Neural progenitor cell (in vitro differentiated cells): Measurements from ENCODE around the gene HES5. TPM values are rescaled to one million over a fixed set of nuclear protein-coding genes. Genes with fewer than 3 reads are reported as not detected.

Source experiments
- DNase-seq: peaks from one replicate; pipeline ENCODE4 v3.0.0-alpha.2; 2016; ENCODE audit warnings: low spot score
- H2AFZ ChIP-seq: fragments of 200-600 bp; sonication (generic); replicated peaks from 2 replicates; pipeline ENCODE4 v1.6.1; 2016; ENCODE audit warnings: antibody characterized with exemption
- H3F3A ChIP-seq: fragments of 200-600 bp; sonication (generic); 2 replicates; pipeline ENCODE4 v1.6.1; 2016; ENCODE audit warnings: antibody characterized with exemption, low read depth
- H3K27ac ChIP-seq: fragments of 200-600 bp; sonication (generic); 2 replicates; pipeline ENCODE4 v1.5.1; 2016; ENCODE audit warnings: mild to moderate bottlenecking
- H3K27me3 ChIP-seq: fragments of 200-600 bp; sonication (generic); 2 replicates; pipeline ENCODE4 v1.6.1; 2016; ENCODE audit warnings: mild to moderate bottlenecking, moderate library complexity
- H3K36me3 ChIP-seq: fragments of 200-600 bp; sonication (generic); 2 replicates; pipeline ENCODE4 v1.5.1; 2016
- H3K4me1 ChIP-seq: fragments of 200-600 bp; sonication (generic); 2 replicates; pipeline ENCODE4 v1.6.1; 2016; ENCODE audit warnings: mixed run types
- H3K4me2 ChIP-seq: fragments of 200-600 bp; sonication (generic); 2 replicates; pipeline ENCODE4 v1.6.1; 2016
- H3K4me3 ChIP-seq: fragments of 200-600 bp; sonication (generic); 2 replicates; pipeline ENCODE4 v1.5.1; 2016
- H3K79me2 ChIP-seq: fragments of 200-600 bp; sonication (generic); 2 replicates; pipeline ENCODE4 v1.6.1; 2016; ENCODE audit warnings: low read depth
- H3K9ac ChIP-seq: fragments of 200-600 bp; sonication (generic); 2 replicates; pipeline ENCODE4 v1.6.1; 2016
- H3K9me3 ChIP-seq: fragments of 200-600 bp; sonication (generic); 2 replicates; pipeline ENCODE4 v1.5.1; 2016; ENCODE audit warnings: low read depth
- H4K20me1 ChIP-seq: fragments of 200-600 bp; sonication (generic); 2 replicates; pipeline ENCODE4 v1.6.1; 2016; ENCODE audit warnings: low read depth
- H3K27ac Mint-ChIP-seq: 3 replicates; pipeline ENCODE4 v1.8.0; 2021; ENCODE audit warnings: mixed read lengths
- H3K27me3 Mint-ChIP-seq: 2 replicates; pipeline ENCODE4 v1.8.0; 2022; ENCODE audit warnings: low read depth, mild to moderate bottlenecking, inconsistent platforms, moderate library complexity, mixed read lengths; ENCODE audit not compliant: insufficient read depth
- H3K36me3 Mint-ChIP-seq: 3 replicates; pipeline ENCODE4 v1.8.0; 2021; ENCODE audit warnings: mixed read lengths
- H3K4me1 Mint-ChIP-seq: 3 replicates; pipeline ENCODE4 v1.8.0; 2021; ENCODE audit warnings: mixed read lengths
- H3K4me3 Mint-ChIP-seq: 3 replicates; pipeline ENCODE4 v1.8.0; 2021; ENCODE audit warnings: mild to moderate bottlenecking, moderate library complexity, mixed read lengths
- H3K9me3 Mint-ChIP-seq: 3 replicates; pipeline ENCODE4 v1.8.0; 2020; ENCODE audit warnings: mixed read lengths
- CTCF ChIP-seq: fragments of 200-600 bp; sonication (generic); IDR thresholded peaks from 2 replicates; pipeline ENCODE4 v1.5.1; 2017; ENCODE audit warnings: antibody characterized with exemption, mild to moderate bottlenecking
- EZH2 ChIP-seq: fragments of 200-600 bp; sonication (generic); IDR thresholded peaks from 2 replicates; pipeline ENCODE4 v1.6.1; 2017; ENCODE audit warnings: antibody characterized with exemption, mild to moderate bottlenecking, moderate library complexity
- EZH2phosphoT487 ChIP-seq: fragments of 200-600 bp; sonication (generic); IDR thresholded peaks from 2 replicates; pipeline ENCODE4 v1.6.1; 2017; ENCODE audit warnings: antibody characterized with exemption
- total RNA-seq: library from RNA; depleted of rRNA; stranded (reverse); fragments of >200 nt; gene quantifications from 2 replicates; pipeline ENCODE4 v1.2.3, GENCODE V29; 2015; ENCODE audit warnings: low replicate concordance

Gene HES5
- total RNA-seq, 1 donor from 2014 or later: 6.4 TPM

- Mint-ChIP-seq H3K9me3 (peaks cover 14% of the 10 kb centered on the region), H3K36me3 (no peaks in the 10 kb centered on the region), H3K27ac (peak overlapping the region; percentile 60), H3K4me3 (no peak overlapping the region), H3K4me1 (peaks cover 22% of the 10 kb centered on the region), H3K27me3 (peaks cover 8% of the 10 kb centered on the region)
- no peaks in the 10 kb centered on the region for H4K20me1 ChIP-seq
- no peaks in the 10 kb centered on the region for H3F3A ChIP-seq
- TF ChIP-seq EZH2 (no peak), CTCF (no peak)
- H3K4me3 ChIP-seq: no peak overlapping the region
- H3K27ac ChIP-seq: no peak overlapping the region
- no peak for DNase-seq
- H3K27me3 ChIP-seq: no peaks in the 10 kb centered on the region
- no peaks in the 10 kb centered on the region for H3K36me3 ChIP-seq
- H3K9ac ChIP-seq: no peak overlapping the region
- H2AFZ ChIP-seq: no peak overlapping the region
- H3K4me1 ChIP-seq: no peaks in the 10 kb centered on the region
- no peak overlapping the region for H3K4me2 ChIP-seq
- H3K79me2 ChIP-seq: no peaks in the 10 kb centered on the region
- no peaks in the 10 kb centered on the region for H3K9me3 ChIP-seq
These were observed 46.0 kb upstream of the HES5 start for GRCh38 chr1:2575801-2576663.

GRCh38 chr1:2574350-2574749 lies 44.3 kb upstream of the HES5 start:
- H3K27me3 ChIP-seq: no peaks in the 10 kb centered on the region
- Mint-ChIP-seq H3K4me1 (peaks cover 20% of the 10 kb centered on the region), H3K36me3 (no peaks in the 10 kb centered on the region), H3K27me3 (peaks cover 10% of the 10 kb centered on the region), H3K27ac (no peak overlapping the region), H3K9me3 (peaks cover 14% of the 10 kb centered on the region), H3K4me3 (no peak overlapping the region)
- no peak overlapping the region for H3K9ac ChIP-seq
- H3K9me3 ChIP-seq: no peaks in the 10 kb centered on the region
- no peaks in the 10 kb centered on the region for H3F3A ChIP-seq
- H3K4me2 ChIP-seq: no peak overlapping the region
- no peaks in the 10 kb centered on the region for H3K36me3 ChIP-seq
- no peak overlapping the region for H3K27ac ChIP-seq
- no peaks in the 10 kb centered on the region for H3K79me2 ChIP-seq
- no peak overlapping the region for H2AFZ ChIP-seq
- H3K4me1 ChIP-seq: no peaks in the 10 kb centered on the region
- H4K20me1 ChIP-seq: no peaks in the 10 kb centered on the region
- DNase-seq: no peak
- H3K4me3 ChIP-seq: no peak overlapping the region
- TF ChIP-seq EZH2: no peak
- TF ChIP-seq EZH2phosphoT487: no peak
- TF ChIP-seq CTCF: no peak

- Mint-ChIP-seq H3K27ac (no peak overlapping the region), H3K4me1 (peaks cover 14% of the 10 kb centered on the region), H3K9me3 (peaks cover 14% of the 10 kb centered on the region), H3K27me3 (peaks cover 10% of the 10 kb centered on the region), H3K4me3 (no peak overlapping the region), H3K36me3 (no peaks in the 10 kb centered on the region)
- TF ChIP-seq EZH2 (no peak), EZH2phosphoT487 (no peak), CTCF (no peak)
- Histone ChIP-seq H3K4me3 (no peak overlapping the region), H3K9ac (no peak overlapping the region), H3K27me3 (no peaks in the 10 kb centered on the region), H4K20me1 (no peaks in the 10 kb centered on the region), H2AFZ (no peak overlapping the region), H3K9me3 (no peaks in the 10 kb centered on the region), H3K36me3 (no peaks in the 10 kb centered on the region), H3F3A (no peaks in the 10 kb centered on the region), H3K27ac (no peak overlapping the region), H3K79me2 (no peaks in the 10 kb centered on the region), H3K4me1 (no peaks in the 10 kb centered on the region), H3K4me2 (no peak overlapping the region)
- no peak for DNase-seq
These were observed 43.3 kb upstream of the HES5 start for GRCh38 chr1:2573250-2573920.
